Measurements from ENCODE around the gene VPS13A.
A peak's percentile ranks its signal among the peaks of the same experiment; 100 is the strongest.

VPS13A gene

DNA sequence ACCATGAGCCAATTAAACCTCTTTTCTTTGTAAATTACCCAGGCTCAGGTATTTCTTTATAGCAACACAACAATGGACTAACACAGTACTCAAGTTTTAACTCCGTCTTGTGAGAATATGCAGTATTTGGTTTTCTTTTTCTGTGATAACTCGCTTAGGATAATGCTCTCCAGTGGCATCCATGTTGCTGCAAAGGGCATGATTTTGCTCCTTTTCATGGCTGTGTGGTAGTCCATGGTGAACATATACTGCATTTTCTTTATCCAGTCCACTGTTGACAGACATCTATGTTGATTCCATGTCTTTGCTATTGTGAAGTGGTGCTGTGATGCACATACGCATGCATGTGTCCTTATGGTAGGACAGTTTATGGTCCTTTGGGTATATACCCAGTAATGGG lies 10.9 kb downstream of the VPS13A start:
- Histone ChIP-seq H3K4me3 (ENCODE audit: low read depth, low read length) (no peak overlapping the region), H3K27me3 (replicated peaks) (no peaks in the 10 kb centered on the region), H3K27ac (no peak overlapping the region), H3K36me3 (replicated peaks) (no peaks in the 10 kb centered on the region)
- TF ChIP-seq, protein P1, sequence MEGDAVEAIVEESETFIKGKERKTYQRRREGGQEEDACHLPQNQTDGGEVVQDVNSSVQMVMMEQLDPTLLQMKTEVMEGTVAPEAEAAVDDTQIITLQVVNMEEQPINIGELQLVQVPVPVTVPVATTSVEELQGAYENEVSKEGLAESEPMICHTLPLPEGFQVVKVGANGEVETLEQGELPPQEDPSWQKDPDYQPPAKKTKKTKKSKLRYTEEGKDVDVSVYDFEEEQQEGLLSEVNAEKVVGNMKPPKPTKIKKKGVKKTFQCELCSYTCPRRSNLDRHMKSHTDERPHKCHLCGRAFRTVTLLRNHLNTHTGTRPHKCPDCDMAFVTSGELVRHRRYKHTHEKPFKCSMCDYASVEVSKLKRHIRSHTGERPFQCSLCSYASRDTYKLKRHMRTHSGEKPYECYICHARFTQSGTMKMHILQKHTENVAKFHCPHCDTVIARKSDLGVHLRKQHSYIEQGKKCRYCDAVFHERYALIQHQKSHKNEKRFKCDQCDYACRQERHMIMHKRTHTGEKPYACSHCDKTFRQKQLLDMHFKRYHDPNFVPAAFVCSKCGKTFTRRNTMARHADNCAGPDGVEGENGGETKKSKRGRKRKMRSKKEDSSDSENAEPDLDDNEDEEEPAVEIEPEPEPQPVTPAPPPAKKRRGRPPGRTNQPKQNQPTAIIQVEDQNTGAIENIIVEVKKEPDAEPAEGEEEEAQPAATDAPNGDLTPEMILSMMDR (IDR thresholded peaks at IDR 0.05; ENCODE audit: low read depth, low read length, missing control alignments) = no peak
- in situ Hi-C loops (cut with HindIII; ENCODE audit: low pct_ligation_motif_present, low sequenced_read_pairs) = no loop called here
- DNase-seq = no peak

DNA sequence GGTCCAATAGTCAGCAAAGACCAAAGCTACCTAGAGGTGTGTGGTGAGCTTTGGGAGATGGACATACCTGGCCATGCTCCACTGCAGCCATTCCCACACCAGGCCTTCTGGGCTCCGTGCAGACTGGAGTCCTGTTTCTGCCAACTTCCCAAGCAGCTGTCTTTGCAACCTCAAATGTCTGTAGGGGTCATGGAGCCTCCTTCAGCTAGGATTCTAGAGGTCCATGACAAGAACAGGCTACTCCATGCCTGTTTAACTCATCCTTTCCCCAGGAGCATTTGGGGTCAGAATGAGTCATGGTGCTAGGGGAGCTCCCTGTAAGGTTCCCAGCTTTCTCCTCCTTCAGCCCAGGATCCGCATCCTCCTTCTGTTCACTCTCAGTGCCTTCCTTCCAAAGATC lies 17.1 kb downstream of the VPS13A start:
- H3K27me3 ChIP-seq (replicated peaks) = no peaks in the 10 kb centered on the region
- in situ Hi-C loops (cut with HindIII; ENCODE audit: low pct_ligation_motif_present, low sequenced_read_pairs) = no loop called here
- H3K36me3 ChIP-seq (replicated peaks) = no peaks in the 10 kb centered on the region
- no peak for DNase-seq
- no peak overlapping the region for H3K27ac ChIP-seq
- H3K4me3 ChIP-seq (ENCODE audit: low read depth, low read length) = no peak overlapping the region
- TF ChIP-seq, protein P1 (IDR thresholded peaks at IDR 0.05; ENCODE audit: low read depth, low read length, missing control alignments) = no peak

DNA sequence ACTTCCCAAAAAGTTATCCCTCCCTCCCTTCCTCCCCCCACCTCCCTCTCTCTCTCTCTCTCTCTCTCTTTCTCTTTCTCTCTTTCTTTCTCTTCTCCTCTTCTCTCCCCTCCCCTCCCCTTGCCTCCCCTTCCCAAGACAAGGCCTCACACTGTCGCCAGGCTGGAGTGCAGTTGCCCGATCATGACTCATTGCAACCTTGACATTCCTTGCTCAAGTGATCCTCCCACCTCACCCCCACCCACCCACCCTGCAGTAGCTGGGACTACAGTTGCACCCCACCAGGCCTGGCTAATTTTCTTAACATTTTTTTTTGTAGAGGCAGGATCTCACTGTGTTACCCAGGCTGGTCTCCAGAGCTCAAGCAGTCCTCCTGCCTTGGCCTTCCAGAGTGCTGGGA lies 32.8 kb downstream of the VPS13A start:
- DNase-seq = no peak
- no peaks in the 10 kb centered on the region for H3K27me3 ChIP-seq (replicated peaks)
- no peaks in the 10 kb centered on the region for H3K36me3 ChIP-seq (replicated peaks)
- no peak overlapping the region for H3K27ac ChIP-seq
- H3K4me3 ChIP-seq (ENCODE audit: low read depth, low read length) = no peak overlapping the region
- TF ChIP-seq, protein P1 (IDR thresholded peaks at IDR 0.05; ENCODE audit: low read depth, low read length, missing control alignments) = no peak
- in situ Hi-C loops (cut with HindIII; ENCODE audit: low pct_ligation_motif_present, low sequenced_read_pairs) = no loop called here

DNA sequence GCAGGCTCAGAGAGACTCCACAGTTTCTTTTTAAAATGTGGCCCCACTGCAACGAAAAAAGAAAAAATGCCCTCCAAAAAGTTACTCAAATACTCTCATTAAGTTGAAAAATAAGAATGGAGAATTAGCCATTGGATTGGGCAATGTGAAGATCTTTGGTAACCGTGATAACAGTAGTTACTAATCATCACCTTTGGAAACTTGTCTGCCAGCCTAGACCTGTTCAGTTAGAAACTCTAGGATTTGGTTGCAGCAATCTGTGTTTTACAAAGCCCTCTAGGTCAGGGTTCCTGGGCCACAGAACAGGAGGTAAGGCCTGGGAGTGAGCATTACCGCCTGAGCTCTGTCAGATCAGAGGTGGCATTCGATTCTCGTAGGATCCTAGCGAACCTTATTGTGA lies 34.2 kb downstream of the VPS13A start:
- DNase-seq = no peak
- H3K27ac ChIP-seq = no peak overlapping the region
- H3K27me3 ChIP-seq (replicated peaks) = no peaks in the 10 kb centered on the region
- no peaks in the 10 kb centered on the region for H3K36me3 ChIP-seq (replicated peaks)
- H3K4me3 ChIP-seq (ENCODE audit: low read depth, low read length) = no peak overlapping the region
- in situ Hi-C loops (cut with HindIII; ENCODE audit: low pct_ligation_motif_present, low sequenced_read_pairs) = no loop called here
- TF ChIP-seq, protein P1 (IDR thresholded peaks at IDR 0.05; ENCODE audit: low read depth, low read length, missing control alignments) = no peak

DNA sequence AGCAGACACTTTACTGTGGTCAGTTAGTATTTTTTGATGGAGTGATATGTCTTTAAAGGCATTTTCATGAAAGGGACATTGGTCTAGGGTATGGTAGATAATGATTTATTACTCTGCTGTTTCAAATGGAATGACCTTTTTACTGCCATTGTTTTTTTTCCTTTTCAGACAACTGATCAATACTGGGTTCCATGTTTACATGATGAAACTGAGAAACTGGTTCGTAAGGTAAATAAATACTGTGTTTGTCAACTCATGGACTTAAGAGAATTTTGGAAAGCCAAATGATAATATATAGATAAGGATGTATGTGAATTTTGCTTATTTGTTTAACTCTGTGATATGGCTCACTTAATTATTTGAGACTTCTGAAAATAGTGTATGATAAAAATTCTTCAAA lies 35.5 kb downstream of the VPS13A start:
- in situ Hi-C loops (cut with HindIII; ENCODE audit: low pct_ligation_motif_present, low sequenced_read_pairs) = no loop called here
- Histone ChIP-seq H3K36me3 (replicated peaks) (no peaks in the 10 kb centered on the region), H3K27me3 (replicated peaks) (no peaks in the 10 kb centered on the region), H3K4me3 (ENCODE audit: low read depth, low read length) (no peak overlapping the region), H3K27ac (no peak overlapping the region)
- DNase-seq = no peak
- TF ChIP-seq, protein P1 (IDR thresholded peaks at IDR 0.05; ENCODE audit: low read depth, low read length, missing control alignments) = no peak

DNA sequence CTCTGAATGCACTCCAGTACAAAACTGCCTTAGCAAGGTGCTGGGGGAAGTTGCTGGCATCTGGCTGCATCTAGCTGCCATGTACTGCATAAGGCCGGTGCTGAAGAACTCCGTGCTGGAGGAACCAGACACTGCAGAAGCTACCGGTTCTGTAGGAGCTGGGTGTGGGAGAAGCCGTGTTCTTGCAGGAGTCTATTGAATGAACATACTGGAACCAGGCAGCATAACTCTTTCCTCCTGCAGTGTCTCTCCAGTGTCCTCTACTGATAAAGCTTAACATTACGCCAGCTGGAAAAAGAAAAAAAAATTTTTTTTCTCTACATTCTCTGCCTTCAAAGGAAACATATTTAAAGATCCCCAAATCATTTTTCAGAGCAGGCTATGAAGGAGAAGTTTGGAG lies 38.5 kb downstream of the VPS13A start:
- no peak for DNase-seq
- H3K27ac ChIP-seq = no peak overlapping the region
- H3K27me3 ChIP-seq (replicated peaks) = no peaks in the 10 kb centered on the region
- H3K36me3 ChIP-seq (replicated peaks) = no peaks in the 10 kb centered on the region
- H3K4me3 ChIP-seq (ENCODE audit: low read depth, low read length) = no peak overlapping the region
- in situ Hi-C loops (cut with HindIII; ENCODE audit: low pct_ligation_motif_present, low sequenced_read_pairs) = no loop called here
- TF ChIP-seq, protein P1 (IDR thresholded peaks at IDR 0.05; ENCODE audit: low read depth, low read length, missing control alignments) = peak; percentile 37

All from brain microvascular endothelial cell (primary cell).